GM18951 (cell line): ENCODE data around the gene GPC5.

ENCODE experiments used
- POLR2A ChIP-seq: IDR thresholded peaks from 4 replicates; pipeline ENCODE4 v1.6.1; 2011; ENCODE audit warnings: mild to moderate bottlenecking; ENCODE audit not compliant: insufficient read length, insufficient read depth; ENCODE audit errors: extremely low read depth
- in situ Hi-C: fragments of 300-500 bp; cut with MboI; formaldehyde crosslinking; loops from one replicate; pipeline ENCODE4 v1.12.0; 2022; ENCODE audit warnings: low sequenced_read_pairs, mixed read lengths, inconsistent platforms; ENCODE audit not compliant: unreplicated experiment

The GPC5 gene

DNA sequence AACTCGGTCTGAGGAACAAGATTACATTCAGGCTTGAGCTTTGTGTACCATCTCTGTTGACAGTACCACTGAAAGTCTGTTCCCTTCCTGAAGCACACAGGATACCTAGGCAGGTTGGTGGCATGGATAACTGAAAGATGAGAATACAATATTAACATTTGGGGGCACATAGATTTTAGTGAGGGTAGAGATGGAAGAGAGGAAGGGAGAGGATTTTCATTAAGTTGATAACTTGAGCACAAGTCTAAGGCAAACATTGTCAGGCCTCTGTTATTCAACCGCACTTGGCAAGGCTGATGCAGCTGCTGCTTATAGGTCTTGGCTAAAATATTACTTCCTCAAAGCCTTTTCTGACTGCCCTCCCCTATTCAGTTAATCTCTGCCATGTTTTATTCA is 40.0 kb upstream of the GPC5 start:
- in situ Hi-C loops = no loop called here
- TF ChIP-seq POLR2A = peak; percentile 17

GRCh38 chr13:91359111-91359510 is 39.3 kb upstream of the GPC5 start:
- in situ Hi-C loops = no loop called here
- no peak for TF ChIP-seq POLR2A

- in situ Hi-C loops = no loop called here
- no peak for TF ChIP-seq POLR2A
Measured at GRCh38 chr13:91359631-91360030, 38.8 kb upstream of the GPC5 start.

GRCh38 chr13:91360246-91360751 is 38.1 kb upstream of the GPC5 start:
- no peak for TF ChIP-seq POLR2A
- in situ Hi-C loops = no loop called here

- in situ Hi-C loops = no loop called here
- no peak for TF ChIP-seq POLR2A
Measured at GRCh38 chr13:91361755-91362271, 36.6 kb upstream of the GPC5 start.

GRCh38 chr13:91362908-91363307 is 35.5 kb upstream of the GPC5 start:
- TF ChIP-seq POLR2A = no peak
- in situ Hi-C loops = no loop called here

DNA sequence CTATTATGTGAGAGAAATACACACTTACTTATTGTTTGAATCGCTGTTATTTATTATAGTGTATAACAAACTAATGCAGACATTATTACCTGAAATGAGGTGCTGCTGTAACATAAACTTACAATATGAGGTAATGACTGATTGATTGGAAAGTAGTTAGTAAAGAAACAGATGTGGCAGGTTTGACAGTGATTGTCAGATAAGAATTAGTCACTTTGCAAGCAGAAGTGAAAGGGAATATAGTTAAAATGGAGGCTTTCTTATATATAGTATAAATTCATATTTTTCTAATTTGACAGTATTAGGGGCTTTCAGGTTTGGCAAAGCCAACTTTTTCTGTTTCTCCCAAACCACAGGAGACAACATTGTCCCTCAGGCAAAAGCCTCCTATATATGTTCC is 30.3 kb upstream of the GPC5 start:
- no peak for TF ChIP-seq POLR2A

DNA sequence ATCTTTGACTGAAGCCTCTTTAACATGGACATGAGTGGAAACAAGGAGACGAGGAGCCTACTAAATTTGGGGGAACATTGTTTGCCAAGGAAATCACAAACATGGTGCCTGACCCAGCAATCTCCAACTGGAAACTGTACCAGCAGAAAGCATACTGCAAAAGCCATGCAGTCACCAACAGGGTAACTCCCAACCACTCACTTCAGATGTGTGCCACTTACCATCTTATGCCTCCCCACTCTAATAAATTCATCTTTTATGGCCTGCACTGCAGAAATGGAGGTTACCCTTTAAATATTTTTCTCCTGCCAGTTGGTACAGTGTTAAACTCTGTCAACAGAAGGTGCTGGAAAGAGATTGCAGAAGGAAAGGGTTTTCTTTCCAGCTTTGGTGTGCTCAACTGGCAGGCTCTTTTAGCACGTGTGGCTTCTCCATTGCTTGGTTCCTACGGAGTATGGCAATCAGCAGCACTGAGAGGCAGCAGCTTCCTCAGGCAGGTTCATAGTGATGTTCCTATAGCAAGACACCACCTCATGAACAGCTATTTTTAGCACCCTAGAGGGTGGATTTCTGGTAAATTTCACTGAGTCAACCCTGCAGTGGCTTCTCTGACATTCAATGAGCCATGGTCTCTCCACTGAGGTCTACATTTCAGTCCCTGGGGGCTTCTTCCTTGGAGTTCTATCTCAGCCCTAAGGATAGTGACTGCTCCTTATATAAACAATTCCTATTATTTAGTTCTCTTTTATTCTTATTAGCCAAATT is 29.6 kb upstream of the GPC5 start:
- no peak for TF ChIP-seq POLR2A
- in situ Hi-C loops = no loop called here

More for the DNA sequence above, 30.3 kb upstream of the GPC5 start:
- in situ Hi-C loops = no loop called here

DNA sequence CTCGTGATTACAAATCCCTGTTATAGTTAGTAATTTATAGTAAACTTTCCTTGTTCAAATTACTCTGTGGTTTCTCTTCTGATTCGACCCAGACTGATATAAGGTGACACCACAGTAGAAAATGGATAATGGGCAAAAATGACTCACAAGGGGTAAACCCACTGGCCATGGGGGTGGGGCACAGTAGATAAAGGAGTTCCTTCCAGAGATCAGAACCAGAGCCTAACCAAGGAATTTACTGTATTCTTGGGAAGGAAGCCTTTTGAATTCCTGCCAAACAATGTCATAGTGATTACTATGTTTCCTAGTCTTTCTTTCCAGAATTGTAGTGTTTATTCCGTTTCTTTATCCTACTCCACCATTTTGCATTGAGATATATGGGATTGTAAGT is 29.0 kb upstream of the GPC5 start:
- in situ Hi-C loops = no loop called here
- TF ChIP-seq POLR2A = no peak

- TF ChIP-seq POLR2A = no peak
- in situ Hi-C loops = no loop called here
Measured at GRCh38 chr13:91370501-91370900, 27.9 kb upstream of the GPC5 start.

GRCh38 chr13:91372911-91373310 is 25.5 kb upstream of the GPC5 start:
- TF ChIP-seq POLR2A = no peak
- in situ Hi-C loops = no loop called here

GRCh38 chr13:91375116-91375729 is 23.2 kb upstream of the GPC5 start:
- TF ChIP-seq POLR2A = no peak
- in situ Hi-C loops = no loop called here

DNA sequence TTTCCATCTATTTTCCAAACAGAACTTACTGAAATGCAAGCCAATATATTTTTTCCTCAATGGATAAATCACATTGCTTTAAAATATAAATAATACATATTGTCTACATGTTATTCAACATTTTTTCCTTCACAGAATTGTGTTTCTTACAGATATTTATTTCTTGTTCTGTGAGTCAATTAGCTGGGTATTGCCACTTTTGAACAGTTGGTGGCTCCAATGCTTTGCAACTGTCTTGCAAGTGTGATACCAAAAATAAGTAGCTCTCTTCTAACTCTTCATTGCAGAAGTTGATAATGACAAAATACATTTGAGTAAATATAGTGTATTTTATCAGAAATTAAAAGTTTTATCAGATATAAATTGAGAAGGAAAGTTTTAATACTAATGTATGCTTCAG is 17.1 kb upstream of the GPC5 start:
- TF ChIP-seq POLR2A = no peak
- in situ Hi-C loops = loop anchor here (5.0 kb wide), 1 partner anchor 341 kb away; no protein-coding TSS in a partner anchor

- no peak for TF ChIP-seq POLR2A
- in situ Hi-C loops = loop anchor here (5.0 kb wide), 1 partner anchor 338 kb away; no protein-coding TSS in a partner anchor
Measured at GRCh38 chr13:91383836-91384235, 14.6 kb upstream of the GPC5 start.

DNA sequence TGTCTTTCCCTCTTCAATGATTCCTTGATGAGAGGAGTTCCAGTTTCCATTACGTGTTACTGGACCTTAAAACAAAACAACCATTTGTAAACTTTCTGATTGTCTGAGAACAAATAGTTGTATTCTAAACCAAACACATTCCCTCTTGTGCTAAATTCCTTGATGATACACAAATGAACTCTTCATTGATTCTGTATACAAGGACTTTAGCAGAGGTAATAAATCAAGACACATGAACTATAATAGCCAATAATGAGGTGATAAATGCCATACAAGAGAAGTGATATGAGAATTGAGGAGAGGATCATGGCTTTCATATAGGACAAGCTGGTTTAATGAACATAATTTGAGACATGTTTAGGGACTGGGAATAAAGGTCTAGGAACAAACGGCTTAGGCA is 13.5 kb upstream of the GPC5 start:
- TF ChIP-seq POLR2A = no peak
- in situ Hi-C loops = loop anchor here (5.0 kb wide), 1 partner anchor 337 kb away; no protein-coding TSS in a partner anchor
